ENCODE measurements around the gene ADAMTS19. TPM values are rescaled to one million over a fixed set of nuclear protein-coding genes. Genes with fewer than 3 reads are reported as not detected.

The ADAMTS19 gene
- total RNA-seq, 1 experiment from 2014 or later: not detected

DNA sequence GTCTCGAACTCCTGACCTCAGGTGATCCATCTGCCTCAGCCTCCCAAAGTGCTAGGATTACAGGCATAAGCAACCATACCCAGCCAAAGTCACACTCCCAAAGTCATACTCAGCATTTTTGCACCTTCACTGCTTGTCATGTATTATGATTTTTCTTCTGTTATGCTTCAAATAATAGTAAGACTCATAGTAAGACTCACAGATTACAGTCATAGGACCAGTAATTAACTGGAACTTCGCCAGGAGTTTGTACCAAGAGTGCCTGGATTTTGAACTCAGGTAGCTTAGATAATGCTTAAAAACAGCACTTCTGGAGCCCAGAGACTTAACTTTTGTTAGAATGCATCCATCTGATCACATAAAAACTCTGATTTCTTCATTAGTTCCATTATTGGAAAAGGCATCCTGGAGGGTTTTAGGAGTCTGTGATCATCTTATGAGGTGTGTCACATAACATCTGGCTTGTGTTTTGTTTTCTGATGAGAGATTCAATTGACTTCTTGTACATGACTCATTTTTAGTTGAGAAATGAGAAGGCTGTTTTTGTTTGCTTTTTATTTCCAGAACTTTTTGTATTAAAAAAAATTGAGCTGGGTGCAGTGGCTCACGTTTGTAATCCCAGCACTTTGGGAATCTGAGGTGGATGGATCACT, 131.5 kb downstream of the ADAMTS19 start:
- Mint-ChIP-seq H3K4me3 (ENCODE audit: low read depth, unreplicated experiment) (no peak overlapping the region), H3K27me3 (ENCODE audit: unreplicated experiment) (no peaks in the 10 kb centered on the region), H3K4me1 (ENCODE audit: low read depth, unreplicated experiment) (peaks cover 10% of the 10 kb centered on the region), H3K36me3 (ENCODE audit: insufficient read depth, unreplicated experiment) (no peaks in the 10 kb centered on the region), H3K9me3 (ENCODE audit: low read depth, unreplicated experiment) (no peaks in the 10 kb centered on the region), H3K27ac (ENCODE audit: unreplicated experiment) (no peak overlapping the region)
- intact Hi-C loops (cut with micrococcal nuclease; ENCODE audit: unreplicated experiment): no loop called here
- DNase-seq: no peak
- TF ChIP-seq, protein P1, sequence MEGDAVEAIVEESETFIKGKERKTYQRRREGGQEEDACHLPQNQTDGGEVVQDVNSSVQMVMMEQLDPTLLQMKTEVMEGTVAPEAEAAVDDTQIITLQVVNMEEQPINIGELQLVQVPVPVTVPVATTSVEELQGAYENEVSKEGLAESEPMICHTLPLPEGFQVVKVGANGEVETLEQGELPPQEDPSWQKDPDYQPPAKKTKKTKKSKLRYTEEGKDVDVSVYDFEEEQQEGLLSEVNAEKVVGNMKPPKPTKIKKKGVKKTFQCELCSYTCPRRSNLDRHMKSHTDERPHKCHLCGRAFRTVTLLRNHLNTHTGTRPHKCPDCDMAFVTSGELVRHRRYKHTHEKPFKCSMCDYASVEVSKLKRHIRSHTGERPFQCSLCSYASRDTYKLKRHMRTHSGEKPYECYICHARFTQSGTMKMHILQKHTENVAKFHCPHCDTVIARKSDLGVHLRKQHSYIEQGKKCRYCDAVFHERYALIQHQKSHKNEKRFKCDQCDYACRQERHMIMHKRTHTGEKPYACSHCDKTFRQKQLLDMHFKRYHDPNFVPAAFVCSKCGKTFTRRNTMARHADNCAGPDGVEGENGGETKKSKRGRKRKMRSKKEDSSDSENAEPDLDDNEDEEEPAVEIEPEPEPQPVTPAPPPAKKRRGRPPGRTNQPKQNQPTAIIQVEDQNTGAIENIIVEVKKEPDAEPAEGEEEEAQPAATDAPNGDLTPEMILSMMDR (IDR thresholded peaks at IDR 0.05; ENCODE audit: unreplicated experiment): no peak
- BruUV-seq (replicated peaks): no TSS peak
- CTCF ChIA-PET: interaction anchor here (0.7 kb wide), 1 partner anchor 1360 kb away, joined by 4 read pairs; no protein-coding TSS in a partner anchor

DNA sequence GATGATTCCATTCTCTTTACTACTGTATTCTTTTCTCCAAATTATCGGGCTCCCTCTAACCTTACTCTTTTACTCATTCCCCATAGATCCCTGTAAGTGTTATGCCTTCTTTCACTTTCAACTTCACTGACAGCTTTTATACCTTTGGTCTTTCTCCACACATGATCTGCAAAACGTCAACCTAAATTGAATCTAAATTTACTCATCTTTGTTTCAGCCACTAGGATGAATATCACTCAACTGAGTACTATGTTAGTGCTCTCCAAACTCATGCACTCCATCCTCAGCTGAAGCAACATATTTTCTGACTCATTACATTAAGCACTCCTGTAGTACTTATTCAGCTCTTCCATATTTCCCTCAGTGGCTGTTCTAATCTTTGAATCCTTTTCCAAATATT, 133.4 kb downstream of the ADAMTS19 start:
- Mint-ChIP-seq H3K36me3 (ENCODE audit: insufficient read depth, unreplicated experiment) (no peaks in the 10 kb centered on the region), H3K4me3 (ENCODE audit: low read depth, unreplicated experiment) (no peak overlapping the region), H3K27me3 (ENCODE audit: unreplicated experiment) (no peaks in the 10 kb centered on the region), H3K4me1 (ENCODE audit: low read depth, unreplicated experiment) (peaks cover 10% of the 10 kb centered on the region), H3K27ac (ENCODE audit: unreplicated experiment) (no peak overlapping the region), H3K9me3 (ENCODE audit: low read depth, unreplicated experiment) (no peaks in the 10 kb centered on the region)
- TF ChIP-seq, protein P1 (IDR thresholded peaks at IDR 0.05; ENCODE audit: unreplicated experiment): no peak
- intact Hi-C loops (cut with micrococcal nuclease; ENCODE audit: unreplicated experiment): no loop called here
- CTCF ChIA-PET: interaction anchor here (1.1 kb wide), 1 partner anchor 9 kb away, joined by 4 read pairs; no protein-coding TSS in a partner anchor
- DNase-seq: no peak
- no TSS peak for BruUV-seq (replicated peaks)

DNA sequence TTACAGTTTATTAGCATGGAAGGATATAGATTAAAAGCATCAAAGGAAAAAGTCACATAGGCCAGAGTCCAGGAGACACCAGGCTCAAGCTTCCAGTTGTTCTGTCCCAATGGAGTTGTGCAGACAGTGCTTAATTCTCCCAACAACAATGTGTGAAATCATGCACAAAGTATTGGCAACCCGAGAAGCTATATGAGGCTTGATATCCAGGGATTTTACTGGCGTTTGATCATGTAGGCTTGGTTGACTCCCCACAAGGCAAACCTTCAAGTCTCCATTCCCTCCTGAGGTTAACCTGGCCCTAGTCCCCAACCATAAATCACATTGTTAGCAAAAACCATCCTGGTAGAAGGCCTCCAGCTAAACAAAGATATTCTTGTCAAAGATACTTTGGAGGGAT, 141.5 kb downstream of the ADAMTS19 start:
- H3K4me3 Mint-ChIP-seq (ENCODE audit: low read depth, unreplicated experiment): no peak overlapping the region
- no peaks in the 10 kb centered on the region for H3K9me3 Mint-ChIP-seq (ENCODE audit: low read depth, unreplicated experiment)
- no peaks in the 10 kb centered on the region for H3K4me1 Mint-ChIP-seq (ENCODE audit: low read depth, unreplicated experiment)
- intact Hi-C loops (cut with micrococcal nuclease; ENCODE audit: unreplicated experiment): no loop called here
- TF ChIP-seq, protein P1 (IDR thresholded peaks at IDR 0.05; ENCODE audit: unreplicated experiment): no peak
- no peaks in the 10 kb centered on the region for H3K36me3 Mint-ChIP-seq (ENCODE audit: insufficient read depth, unreplicated experiment)
- CTCF ChIA-PET: no interaction called here
- H3K27me3 Mint-ChIP-seq (ENCODE audit: unreplicated experiment): no peaks in the 10 kb centered on the region
- BruUV-seq (replicated peaks): no TSS peak
- no peak for DNase-seq
- H3K27ac Mint-ChIP-seq (ENCODE audit: unreplicated experiment): no peak overlapping the region

DNA sequence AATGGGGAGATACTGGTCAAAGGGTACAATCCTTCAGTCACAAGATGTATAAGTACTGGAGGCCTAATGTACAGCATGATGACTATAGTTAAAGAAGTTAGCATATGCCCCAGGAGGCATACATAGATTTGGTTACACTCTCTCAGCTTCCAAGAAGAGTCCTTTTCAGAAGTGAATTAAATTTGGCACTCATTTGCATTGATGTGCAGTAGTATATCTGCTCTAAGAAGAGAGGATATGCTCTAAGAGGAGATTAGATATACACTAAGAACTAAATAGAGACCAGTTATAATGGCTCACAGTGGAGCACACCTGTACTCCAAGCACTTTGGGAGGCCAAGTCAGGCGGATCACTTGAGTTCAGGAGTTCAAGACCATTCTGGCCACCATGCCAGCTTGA, 148.3 kb downstream of the ADAMTS19 start:
- Mint-ChIP-seq H3K27ac (ENCODE audit: unreplicated experiment) (no peak overlapping the region), H3K4me1 (ENCODE audit: low read depth, unreplicated experiment) (no peaks in the 10 kb centered on the region), H3K27me3 (ENCODE audit: unreplicated experiment) (no peaks in the 10 kb centered on the region), H3K4me3 (ENCODE audit: low read depth, unreplicated experiment) (no peak overlapping the region), H3K36me3 (ENCODE audit: insufficient read depth, unreplicated experiment) (no peaks in the 10 kb centered on the region), H3K9me3 (ENCODE audit: low read depth, unreplicated experiment) (peaks cover 2% of the 10 kb centered on the region)
- intact Hi-C loops (cut with micrococcal nuclease; ENCODE audit: unreplicated experiment): no loop called here
- no TSS peak for BruUV-seq (replicated peaks)
- CTCF ChIA-PET: no interaction called here
- DNase-seq: no peak
- TF ChIP-seq, protein P1 (IDR thresholded peaks at IDR 0.05; ENCODE audit: unreplicated experiment): no peak

Measured in Calu3 (cell line).